Common myeloid progenitor, CD34-positive (primary cell): ENCODE measurements around the gene ZP2.
A peak's percentile ranks its signal among the peaks of the same experiment; 100 is the strongest.
"Not testable (repeated sequence)": the region's sequence is repeated elsewhere in the genome, so short reads cannot be mapped to it uniquely, and the experiment has no call there.

ENCODE experiments used
- CTCF ChIA-PET: fragments of 350-600 bp; sonication (Branson Sonifier 250); formaldehyde crosslinking; loops from one replicate; lab custom pipeline; 2021; ENCODE audit warnings: antibody characterized with exemption; lab: Charles Lee
- POLR2A ChIA-PET: fragments of 350-600 bp; sonication (Branson Sonifier 250); formaldehyde crosslinking; loops from one replicate; lab custom pipeline; 2021; ENCODE audit warnings: antibody characterized with exemption; lab: Charles Lee
- DNase-seq, 3 donors: peaks; one replicate each; pipeline versions ENCODE4 v3.0.0 to v3.0.0-alpha.2; 2013
- H3K27ac ChIP-seq, 2 experiments: 1 replicate in 1 of 2; 2 replicates in 1 of 2; pipeline ENCODE4 v1.7.0; 2013; ENCODE audit warnings: inconsistent platforms in 2 of 2, low read length in 2 of 2, mild to moderate bottlenecking in 2 of 2, low read depth in 1 of 2, moderate library complexity in 1 of 2; ENCODE audit not compliant: severe bottlenecking in 2 of 2, insufficient read depth in 1 of 2, poor library complexity in 1 of 2
- H3K27me3 ChIP-seq, 5 experiments: replicated peaks in 2 of 5; 1 replicate in 3 of 5; 2 replicates in 2 of 5; pipeline versions ENCODE4 v1.6.1 to v1.7.0; 2013; ENCODE audit warnings: low read length in 4 of 5, mild to moderate bottlenecking in 2 of 5, moderate library complexity in 2 of 5, inconsistent platforms in 1 of 5; ENCODE audit not compliant: insufficient read depth in 5 of 5, control insufficient read depth in 4 of 5
- H3K36me3 ChIP-seq, 4 experiments: 1 replicate in 2 of 4; 2 replicates in 2 of 4; pipeline versions ENCODE4 v1.6.1 to v1.7.0; 2013; ENCODE audit warnings: low read length in 3 of 4, control low read depth in 1 of 4, mild to moderate bottlenecking in 1 of 4; ENCODE audit not compliant: control insufficient read depth in 4 of 4, insufficient read depth in 4 of 4
- H3K4me1 ChIP-seq, 4 experiments: 1 replicate in 3 of 4; 2 replicates in 1 of 4; pipeline versions ENCODE4 v1.6.1 to v1.7.1; 2013; ENCODE audit warnings: low read length in 3 of 4, mild to moderate bottlenecking in 3 of 4, control low read depth in 1 of 4, inconsistent platforms in 1 of 4, moderate library complexity in 1 of 4; ENCODE audit not compliant: control insufficient read depth in 4 of 4, insufficient read depth in 4 of 4; ENCODE audit errors: control extremely low read depth in 1 of 4
- H3K4me3 ChIP-seq, 7 experiments: 1 replicate in 4 of 7; 2 replicates in 3 of 7; pipeline versions ENCODE4 v1.5.1 to v1.7.0; 2013; ENCODE audit warnings: mild to moderate bottlenecking in 7 of 7, low read length in 6 of 7, moderate library complexity in 6 of 7, inconsistent platforms in 2 of 7, low read depth in 2 of 7, control low read depth in 1 of 7; ENCODE audit not compliant: insufficient read depth in 4 of 7, control insufficient read depth in 1 of 7; ENCODE audit errors: extremely low read depth in 1 of 7
- H3K9me3 ChIP-seq, 5 experiments: 1 replicate in 4 of 5; 2 replicates in 1 of 5; pipeline versions ENCODE4 v1.6.1 to v1.7.1; 2013; ENCODE audit warnings: low read length in 4 of 5, mild to moderate bottlenecking in 2 of 5, inconsistent platforms in 1 of 5, low read depth in 1 of 5, moderate library complexity in 1 of 5; ENCODE audit not compliant: control insufficient read depth in 4 of 5, insufficient read depth in 2 of 5; ENCODE audit errors: control extremely low read depth in 1 of 5
- WGBS: methylation state at CpG from one replicate; pipeline ENCODE4 v1.1.5; 2013; ENCODE audit not compliant: insufficient coverage; 5-methylcytosine and 5-hydroxymethylcytosine counted together

ZP2 gene

GRCh38 chr16:21197621-21198020 lies 13.8 kb downstream of the ZP2 start:
- Histone ChIP-seq H3K9me3 (no peaks in the 10 kb centered on the region), H3K27me3 (peaks cover 0 to 24% (median 2%) of the 10 kb centered on the region in 5 experiments), H3K4me3 (no peak overlapping the region), H3K36me3 (no peaks in the 10 kb centered on the region), H3K27ac (no peak overlapping the region), H3K4me1 (peaks cover 0 to 9% (median 1%) of the 10 kb centered on the region in 4 experiments)
- CTCF ChIA-PET: no interaction called here
- WGBS: 84% methylated on average over 2 of the region's 3 CpGs
- POLR2A ChIA-PET: no interaction called here
- no peak for DNase-seq

GRCh38 chr16:21197112-21197511 lies 14.3 kb downstream of the ZP2 start:
- no peaks in the 10 kb centered on the region for H3K36me3 ChIP-seq
- peak in 2 of 3 donors; percentile 51 to 57 for DNase-seq
- peaks cover 0 to 22% (median 2%) of the 10 kb centered on the region in 5 experiments for H3K27me3 ChIP-seq
- peaks cover 0 to 9% (median 1%) of the 10 kb centered on the region in 4 experiments for H3K4me1 ChIP-seq
- H3K27ac ChIP-seq: no peak overlapping the region
- H3K4me3 ChIP-seq: no peak overlapping the region
- POLR2A ChIA-PET: interaction anchor here (1.1 kb wide), 1 partner anchor 16 kb away, joined by 3 read pairs; no protein-coding TSS in a partner anchor
- CTCF ChIA-PET: interaction anchor here (0.7 to 1.0 kb wide), 2 partner anchors 10 to 87 kb away, joined by 3 read pairs; no protein-coding TSS in a partner anchor
- H3K9me3 ChIP-seq: no peaks in the 10 kb centered on the region
- WGBS: no CpG with 5 or more reads among the region's 1 CpG

GRCh38 chr16:21195330-21195729 lies 16.0 kb downstream of the ZP2 start:
- DNase-seq, H3K9me3 ChIP-seq, POLR2A ChIA-PET, H3K36me3 ChIP-seq, H3K27ac ChIP-seq, H3K4me1 ChIP-seq, H3K4me3 ChIP-seq: not testable (repeated sequence)
- 100% methylated on average over 3 of the region's 8 CpGs for WGBS
- CTCF ChIA-PET: interaction anchor here (1.7 kb wide), 1 partner anchor 84 kb away, joined by 6 read pairs; no protein-coding TSS in a partner anchor
- peaks cover 0 to 21% (median 5%) of the 10 kb centered on the region in 5 experiments for H3K27me3 ChIP-seq

DNA sequence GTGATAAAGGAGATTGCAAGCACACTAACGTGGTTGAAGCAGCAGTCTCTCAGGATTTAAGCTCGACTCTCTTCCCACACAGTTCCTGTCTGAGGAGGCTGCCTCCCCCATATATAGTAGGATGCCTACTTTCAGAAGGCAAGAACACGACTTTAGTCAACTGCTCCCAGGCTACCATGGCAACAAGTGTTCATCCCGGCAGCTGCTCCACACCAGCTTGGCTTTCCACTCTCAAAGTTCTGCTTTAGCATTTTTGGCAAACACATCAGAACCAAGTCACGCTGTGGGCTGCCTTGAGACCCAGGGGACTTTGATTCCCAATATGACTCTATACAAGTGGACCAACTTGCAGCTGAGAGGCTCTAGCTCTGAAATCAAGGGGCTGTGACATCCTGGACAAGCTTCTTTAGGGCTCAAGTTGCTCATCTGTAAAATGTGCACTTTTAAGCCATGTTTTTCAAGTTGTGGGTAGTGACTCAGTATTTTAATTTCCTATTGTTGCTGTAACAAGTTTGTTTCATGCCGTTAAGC lies 16.5 kb downstream of the ZP2 start:
- DNase-seq: no peak
- Histone ChIP-seq H3K4me1 (peaks cover 0 to 9% (median 1%) of the 10 kb centered on the region in 4 experiments), H3K36me3 (no peaks in the 10 kb centered on the region), H3K4me3 (no peak overlapping the region), H3K27me3 (peaks cover 0 to 21% (median 5%) of the 10 kb centered on the region in 5 experiments), H3K9me3 (peaks cover 0 to 7% (median 0%) of the 10 kb centered on the region in 5 experiments), H3K27ac (no peak overlapping the region)
- WGBS: 68% methylated on average over 4 of the region's 6 CpGs
- ChIA-PET CTCF (interaction anchor here (1.7 kb wide), 1 partner anchor 84 kb away, joined by 6 read pairs; no protein-coding TSS in a partner anchor), POLR2A (no interaction called here)

GRCh38 chr16:21192991-21193390 lies 18.4 kb downstream of the ZP2 start:
- Histone ChIP-seq H3K27me3 (peaks cover 0 to 14% (median 5%) of the 10 kb centered on the region in 5 experiments), H3K27ac (no peak overlapping the region), H3K36me3 (no peaks in the 10 kb centered on the region), H3K4me3 (no peak overlapping the region), H3K9me3 (peaks cover 0 to 7% (median 0%) of the 10 kb centered on the region in 5 experiments), H3K4me1 (peaks cover 0 to 9% (median 1%) of the 10 kb centered on the region in 4 experiments)
- POLR2A ChIA-PET: no interaction called here
- CTCF ChIA-PET: no interaction called here
- no CpG with 5 or more reads among the region's 1 CpG for WGBS
- DNase-seq: no peak

- ChIA-PET POLR2A (no interaction called here), CTCF (interaction anchor here (1.6 to 2.2 kb wide), 2 partner anchors 10 to 130 kb away, joined by 5 read pairs; no protein-coding TSS in a partner anchor)
- no peaks in the 10 kb centered on the region for H3K4me1 ChIP-seq
- H3K9me3 ChIP-seq: peaks cover 0 to 7% (median 0%) of the 10 kb centered on the region in 5 experiments
- peaks cover 0 to 11% (median 5%) of the 10 kb centered on the region in 5 experiments for H3K27me3 ChIP-seq
- no peak overlapping the region for H3K4me3 ChIP-seq
- no peak overlapping the region for H3K27ac ChIP-seq
- no peaks in the 10 kb centered on the region for H3K36me3 ChIP-seq
- no peak for DNase-seq
Observed at GRCh38 chr16:21190599-21190998, 20.8 kb downstream of the ZP2 start.

DNA sequence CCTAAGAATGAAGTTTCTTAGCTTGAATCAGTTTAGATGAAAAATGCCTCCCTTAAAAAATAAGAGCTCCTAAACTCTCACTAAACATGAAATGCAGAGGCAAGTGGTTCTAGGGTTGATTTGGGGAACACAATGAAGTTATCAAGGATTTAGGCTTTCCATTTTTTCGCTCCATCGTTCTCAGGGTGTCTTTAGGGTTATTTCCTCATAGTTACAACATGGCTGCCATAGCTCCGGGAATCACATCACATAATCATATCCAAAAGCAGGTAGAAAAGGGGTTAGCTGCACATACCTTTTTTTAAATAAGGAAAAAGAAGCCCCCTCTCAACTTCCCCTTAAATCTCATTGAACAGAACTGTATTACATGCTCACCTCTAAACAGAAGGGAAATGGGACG lies 21.4 kb downstream of the ZP2 start:
- 100% methylated on average over 1 of the region's 4 CpGs for WGBS
- DNase-seq: no peak
- CTCF ChIA-PET: interaction anchor here (0.7 to 2.2 kb wide), 5 partner anchors 11 to 364 kb away, joined by 3 to 5 read pairs (median 5); no protein-coding TSS in a partner anchor
- Histone ChIP-seq H3K27me3 (peaks cover 0 to 11% (median 5%) of the 10 kb centered on the region in 5 experiments), H3K4me1 (no peaks in the 10 kb centered on the region), H3K36me3 (no peaks in the 10 kb centered on the region), H3K9me3 (peaks cover 0 to 7% (median 0%) of the 10 kb centered on the region in 5 experiments), H3K27ac (no peak overlapping the region), H3K4me3 (no peak overlapping the region)
- POLR2A ChIA-PET: interaction anchor here (0.6 kb wide), 1 partner anchor 1987 kb away, joined by 3 read pairs; no protein-coding TSS in a partner anchor
